Measurements from ENCODE around the gene DCAF11. TPM values are rescaled to one million over a fixed set of nuclear protein-coding genes. Genes with fewer than 3 reads are reported as not detected.
A peak's percentile ranks its signal among the peaks of the same experiment; 100 is the strongest.

The DCAF11 gene
- total and polyA plus RNA-seq, 2 of the 13 experiments (the other 11 are each of a cell fraction or from before 2014, with no cell fraction given) = 150 to 257 TPM

- TF ChIP-seq CHD2 (IDR thresholded peaks at IDR 0.05; ENCODE audit: low read depth, low read length) = no peak
- TF ChIP-seq ZNF605 (CRISPR knock-in tag; IDR thresholded peaks at IDR 0.05) = peak; percentile 88
- TF ChIP-seq, protein P1, sequence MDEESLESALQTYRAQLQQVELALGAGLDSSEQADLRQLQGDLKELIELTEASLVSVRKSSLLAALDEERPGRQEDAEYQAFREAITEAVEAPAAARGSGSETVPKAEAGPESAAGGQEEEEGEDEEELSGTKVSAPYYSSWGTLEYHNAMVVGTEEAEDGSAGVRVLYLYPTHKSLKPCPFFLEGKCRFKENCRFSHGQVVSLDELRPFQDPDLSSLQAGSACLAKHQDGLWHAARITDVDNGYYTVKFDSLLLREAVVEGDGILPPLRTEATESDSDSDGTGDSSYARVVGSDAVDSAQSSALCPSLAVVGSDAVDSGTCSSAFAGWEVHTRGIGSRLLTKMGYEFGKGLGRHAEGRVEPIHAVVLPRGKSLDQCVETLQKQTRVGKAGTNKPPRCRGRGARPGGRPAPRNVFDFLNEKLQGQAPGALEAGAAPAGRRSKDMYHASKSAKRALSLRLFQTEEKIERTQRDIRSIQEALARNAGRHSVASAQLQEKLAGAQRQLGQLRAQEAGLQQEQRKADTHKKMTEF (CRISPR knock-in tag; IDR thresholded peaks at IDR 0.05) = no peak
- no peak for TF ChIP-seq HCFC1 (IDR thresholded peaks at IDR 0.05; ENCODE audit: low read depth, low read length)
- no peak for TF ChIP-seq ZNF607 (CRISPR knock-in tag; IDR thresholded peaks at IDR 0.05; ENCODE audit: borderline replicate concordance)
- TF ChIP-seq, protein P2, sequence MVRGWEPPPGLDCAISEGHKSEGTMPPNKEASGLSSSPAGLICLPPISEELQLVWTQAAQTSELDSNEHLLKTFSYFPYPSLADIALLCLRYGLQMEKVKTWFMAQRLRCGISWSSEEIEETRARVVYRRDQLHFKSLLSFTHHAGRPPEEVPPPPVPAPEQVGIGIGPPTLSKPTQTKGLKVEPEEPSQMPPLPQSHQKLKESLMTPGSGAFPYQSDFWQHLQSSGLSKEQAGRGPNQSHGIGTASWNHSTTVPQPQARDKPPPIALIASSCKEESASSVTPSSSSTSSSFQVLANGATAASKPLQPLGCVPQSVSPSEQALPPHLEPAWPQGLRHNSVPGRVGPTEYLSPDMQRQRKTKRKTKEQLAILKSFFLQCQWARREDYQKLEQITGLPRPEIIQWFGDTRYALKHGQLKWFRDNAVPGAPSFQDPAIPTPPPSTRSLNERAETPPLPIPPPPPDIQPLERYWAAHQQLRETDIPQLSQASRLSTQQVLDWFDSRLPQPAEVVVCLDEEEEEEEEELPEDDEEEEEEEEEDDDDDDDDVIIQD (CRISPR knock-in tag; IDR thresholded peaks at IDR 0.05; ENCODE audit: low read depth) = peak; percentile 44; the same call in 1 of the 2 replicates
- TF ChIP-seq, protein P3, sequence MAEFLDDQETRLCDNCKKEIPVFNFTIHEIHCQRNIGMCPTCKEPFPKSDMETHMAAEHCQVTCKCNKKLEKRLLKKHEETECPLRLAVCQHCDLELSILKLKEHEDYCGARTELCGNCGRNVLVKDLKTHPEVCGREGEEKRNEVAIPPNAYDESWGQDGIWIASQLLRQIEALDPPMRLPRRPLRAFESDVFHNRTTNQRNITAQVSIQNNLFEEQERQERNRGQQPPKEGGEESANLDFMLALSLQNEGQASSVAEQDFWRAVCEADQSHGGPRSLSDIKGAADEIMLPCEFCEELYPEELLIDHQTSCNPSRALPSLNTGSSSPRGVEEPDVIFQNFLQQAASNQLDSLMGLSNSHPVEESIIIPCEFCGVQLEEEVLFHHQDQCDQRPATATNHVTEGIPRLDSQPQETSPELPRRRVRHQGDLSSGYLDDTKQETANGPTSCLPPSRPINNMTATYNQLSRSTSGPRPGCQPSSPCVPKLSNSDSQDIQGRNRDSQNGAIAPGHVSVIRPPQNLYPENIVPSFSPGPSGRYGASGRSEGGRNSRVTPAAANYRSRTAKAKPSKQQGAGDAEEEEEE (CRISPR knock-in tag; IDR thresholded peaks at IDR 0.05; ENCODE audit: borderline replicate concordance) = peak; percentile 83
- TF ChIP-seq HNRNPK (IDR thresholded peaks at IDR 0.05; ENCODE audit: low read depth, low read length, poor library complexity, severe bottlenecking) = no peak
- no peak for TF ChIP-seq FIP1L1 (IDR thresholded peaks at IDR 0.05; ENCODE audit: borderline replicate concordance, insufficient read depth, low read depth, low read length)
- TF ChIP-seq U2AF1 (optimal IDR thresholded peaks at IDR 0.05; ENCODE audit: low read depth, low read length) = no peak
- no peak for TF ChIP-seq SOX6 (IDR thresholded peaks at IDR 0.05)
- TF ChIP-seq SOX6 (CRISPR knock-in tag; IDR thresholded peaks at IDR 0.05) = 0 out of 2 replicates have a peak, but pooled peaks have one; percentile 25
- TF ChIP-seq ZSCAN29 (CRISPR knock-in tag; conservative IDR thresholded peaks at IDR 0.05) = no peak
- TF ChIP-seq, protein P4, sequence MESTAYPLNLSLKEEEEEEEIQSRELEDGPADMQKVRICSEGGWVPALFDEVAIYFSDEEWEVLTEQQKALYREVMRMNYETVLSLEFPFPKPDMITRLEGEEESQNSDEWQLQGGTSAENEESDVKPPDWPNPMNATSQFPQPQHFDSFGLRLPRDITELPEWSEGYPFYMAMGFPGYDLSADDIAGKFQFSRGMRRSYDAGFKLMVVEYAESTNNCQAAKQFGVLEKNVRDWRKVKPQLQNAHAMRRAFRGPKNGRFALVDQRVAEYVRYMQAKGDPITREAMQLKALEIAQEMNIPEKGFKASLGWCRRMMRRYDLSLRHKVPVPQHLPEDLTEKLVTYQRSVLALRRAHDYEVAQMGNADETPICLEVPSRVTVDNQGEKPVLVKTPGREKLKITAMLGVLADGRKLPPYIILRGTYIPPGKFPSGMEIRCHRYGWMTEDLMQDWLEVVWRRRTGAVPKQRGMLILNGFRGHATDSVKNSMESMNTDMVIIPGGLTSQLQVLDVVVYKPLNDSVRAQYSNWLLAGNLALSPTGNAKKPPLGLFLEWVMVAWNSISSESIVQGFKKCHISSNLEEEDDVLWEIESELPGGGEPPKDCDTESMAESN (CRISPR knock-in tag; conservative IDR thresholded peaks at IDR 0.05) = no peak
- TF ChIP-seq ZFP36L2 (CRISPR knock-in tag; IDR thresholded peaks at IDR 0.05) = no peak
- TF ChIP-seq ADNP (CRISPR knock-in tag; IDR thresholded peaks at IDR 0.05) = no peak
- TF ChIP-seq JARID2 (CRISPR knock-in tag; IDR thresholded peaks at IDR 0.05; ENCODE audit: insufficient replicate concordance) = no peak
- TF ChIP-seq, protein P5, sequence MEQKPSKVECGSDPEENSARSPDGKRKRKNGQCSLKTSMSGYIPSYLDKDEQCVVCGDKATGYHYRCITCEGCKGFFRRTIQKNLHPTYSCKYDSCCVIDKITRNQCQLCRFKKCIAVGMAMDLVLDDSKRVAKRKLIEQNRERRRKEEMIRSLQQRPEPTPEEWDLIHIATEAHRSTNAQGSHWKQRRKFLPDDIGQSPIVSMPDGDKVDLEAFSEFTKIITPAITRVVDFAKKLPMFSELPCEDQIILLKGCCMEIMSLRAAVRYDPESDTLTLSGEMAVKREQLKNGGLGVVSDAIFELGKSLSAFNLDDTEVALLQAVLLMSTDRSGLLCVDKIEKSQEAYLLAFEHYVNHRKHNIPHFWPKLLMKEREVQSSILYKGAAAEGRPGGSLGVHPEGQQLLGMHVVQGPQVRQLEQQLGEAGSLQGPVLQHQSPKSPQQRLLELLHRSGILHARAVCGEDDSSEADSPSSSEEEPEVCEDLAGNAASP (CRISPR knock-in tag; IDR thresholded peaks at IDR 0.05; ENCODE audit: borderline replicate concordance) = 0 out of 2 replicates have a peak, but pooled peaks have one; percentile 33
- TF ChIP-seq SOX5 (CRISPR knock-in tag; IDR thresholded peaks at IDR 0.05; ENCODE audit: borderline replicate concordance) = peak; percentile 32; the same call in 1 of the 2 replicates
- TF ChIP-seq RBAK (CRISPR knock-in tag; IDR thresholded peaks at IDR 0.05) = peak; percentile 24; the same call in 1 of the 2 replicates
Observed at GRCh38 chr14:24067133-24068082, 47.2 kb upstream of the DCAF11 start (continued).
